Measurements from ENCODE around the gene NR6A1. TPM values are rescaled to one million over a fixed set of nuclear protein-coding genes. Genes with fewer than 3 reads are reported as not detected.

NR6A1 gene
- total RNA-seq, 1 experiment from 2014 or later: 164 TPM

GRCh38 chr9:124698265-124698664, 72.8 kb downstream of the NR6A1 start:
- no peak overlapping the region for H3K27ac Mint-ChIP-seq
- no peaks in the 10 kb centered on the region for H3K27me3 Mint-ChIP-seq (ENCODE audit: low read depth)
- peaks cover 5% of the 10 kb centered on the region for H3K9me3 Mint-ChIP-seq
- H3K4me3 Mint-ChIP-seq: no peak overlapping the region
- ATAC-seq (no peak; the same call in 1 of the 2 replicates), DNase-seq (ENCODE audit: low spot score) (no peak)
- POLR2A ChIA-PET: interaction anchor here (0.5 kb wide), 1 partner anchor 8 kb away, joined by 3 read pairs; no protein-coding TSS in a partner anchor
- peaks cover 8% of the 10 kb centered on the region for H3K36me3 Mint-ChIP-seq
- TF ChIP-seq, protein P1, sequence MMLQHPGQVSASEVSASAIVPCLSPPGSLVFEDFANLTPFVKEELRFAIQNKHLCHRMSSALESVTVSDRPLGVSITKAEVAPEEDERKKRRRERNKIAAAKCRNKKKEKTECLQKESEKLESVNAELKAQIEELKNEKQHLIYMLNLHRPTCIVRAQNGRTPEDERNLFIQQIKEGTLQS (CRISPR knock-in tag; conservative IDR thresholded peaks at IDR 0.05): no peak
- TF ChIP-seq ZNF138 (CRISPR knock-in tag; conservative IDR thresholded peaks at IDR 0.05): no peak
- TF ChIP-seq SMAD4 (CRISPR knock-in tag; IDR thresholded peaks at IDR 0.05): no peak
- no peak for TF ChIP-seq TCF7 (CRISPR knock-in tag; IDR thresholded peaks at IDR 0.05; ENCODE audit: low read depth)
- H3K4me1 Mint-ChIP-seq: peaks cover 60% of the 10 kb centered on the region
- CTCF ChIA-PET: no interaction called here

GRCh38 chr9:124697326-124698200, 73.5 kb downstream of the NR6A1 start:
- H3K4me3 Mint-ChIP-seq: no peak overlapping the region
- peaks cover 62% of the 10 kb centered on the region for H3K4me1 Mint-ChIP-seq
- TF ChIP-seq ATF1 (CRISPR knock-in tag; IDR thresholded peaks at IDR 0.05) (no peak), TEAD4 (CRISPR knock-in tag; IDR thresholded peaks at IDR 0.05) (no peak), ZNF263 (CRISPR knock-in tag; IDR thresholded peaks at IDR 0.05; ENCODE audit: low read depth) (no peak), GTF2I (CRISPR knock-in tag; conservative IDR thresholded peaks at IDR 0.05) (no peak), ATF6 (CRISPR knock-in tag; IDR thresholded peaks at IDR 0.05) (no peak), ZNF219 (CRISPR knock-in tag; IDR thresholded peaks at IDR 0.05; ENCODE audit: borderline replicate concordance) (no peak), EMX1 (CRISPR knock-in tag; IDR thresholded peaks at IDR 0.05) (no peak), ETV6 (CRISPR knock-in tag; IDR thresholded peaks at IDR 0.05) (no peak), AFF4 (CRISPR knock-in tag; IDR thresholded peaks at IDR 0.05; ENCODE audit: borderline replicate concordance) (no peak), CREB1 (CRISPR knock-in tag; IDR thresholded peaks at IDR 0.05) (no peak), NFATC4 (CRISPR knock-in tag; IDR thresholded peaks at IDR 0.05) (no peak), PRRX2 (CRISPR knock-in tag; IDR thresholded peaks at IDR 0.05) (no peak), TP53 (CRISPR knock-in tag; IDR thresholded peaks at IDR 0.05) (no peak)
- TF ChIP-seq, protein P2, sequence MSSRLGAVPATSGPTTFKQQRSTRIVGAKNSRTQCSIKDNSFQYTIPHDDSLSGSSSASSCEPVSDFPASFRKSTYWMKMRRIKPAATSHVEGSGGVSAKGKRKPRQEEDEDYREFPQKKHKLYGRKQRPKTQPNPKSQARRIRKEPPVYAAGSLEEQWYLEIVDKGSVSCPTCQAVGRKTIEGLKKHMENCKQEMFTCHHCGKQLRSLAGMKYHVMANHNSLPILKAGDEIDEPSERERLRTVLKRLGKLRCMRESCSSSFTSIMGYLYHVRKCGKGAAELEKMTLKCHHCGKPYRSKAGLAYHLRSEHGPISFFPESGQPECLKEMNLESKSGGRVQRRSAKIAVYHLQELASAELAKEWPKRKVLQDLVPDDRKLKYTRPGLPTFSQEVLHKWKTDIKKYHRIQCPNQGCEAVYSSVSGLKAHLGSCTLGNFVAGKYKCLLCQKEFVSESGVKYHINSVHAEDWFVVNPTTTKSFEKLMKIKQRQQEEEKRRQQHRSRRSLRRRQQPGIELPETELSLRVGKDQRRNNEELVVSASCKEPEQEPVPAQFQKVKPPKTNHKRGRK (CRISPR knock-in tag; IDR thresholded peaks at IDR 0.05; ENCODE audit: borderline replicate concordance): no peak
- TF ChIP-seq, protein P3, sequence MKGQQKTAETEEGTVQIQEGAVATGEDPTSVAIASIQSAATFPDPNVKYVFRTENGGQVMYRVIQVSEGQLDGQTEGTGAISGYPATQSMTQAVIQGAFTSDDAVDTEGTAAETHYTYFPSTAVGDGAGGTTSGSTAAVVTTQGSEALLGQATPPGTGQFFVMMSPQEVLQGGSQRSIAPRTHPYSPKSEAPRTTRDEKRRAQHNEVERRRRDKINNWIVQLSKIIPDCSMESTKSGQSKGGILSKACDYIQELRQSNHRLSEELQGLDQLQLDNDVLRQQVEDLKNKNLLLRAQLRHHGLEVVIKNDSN (CRISPR knock-in tag; IDR thresholded peaks at IDR 0.05): no peak
- TF ChIP-seq, protein P4, sequence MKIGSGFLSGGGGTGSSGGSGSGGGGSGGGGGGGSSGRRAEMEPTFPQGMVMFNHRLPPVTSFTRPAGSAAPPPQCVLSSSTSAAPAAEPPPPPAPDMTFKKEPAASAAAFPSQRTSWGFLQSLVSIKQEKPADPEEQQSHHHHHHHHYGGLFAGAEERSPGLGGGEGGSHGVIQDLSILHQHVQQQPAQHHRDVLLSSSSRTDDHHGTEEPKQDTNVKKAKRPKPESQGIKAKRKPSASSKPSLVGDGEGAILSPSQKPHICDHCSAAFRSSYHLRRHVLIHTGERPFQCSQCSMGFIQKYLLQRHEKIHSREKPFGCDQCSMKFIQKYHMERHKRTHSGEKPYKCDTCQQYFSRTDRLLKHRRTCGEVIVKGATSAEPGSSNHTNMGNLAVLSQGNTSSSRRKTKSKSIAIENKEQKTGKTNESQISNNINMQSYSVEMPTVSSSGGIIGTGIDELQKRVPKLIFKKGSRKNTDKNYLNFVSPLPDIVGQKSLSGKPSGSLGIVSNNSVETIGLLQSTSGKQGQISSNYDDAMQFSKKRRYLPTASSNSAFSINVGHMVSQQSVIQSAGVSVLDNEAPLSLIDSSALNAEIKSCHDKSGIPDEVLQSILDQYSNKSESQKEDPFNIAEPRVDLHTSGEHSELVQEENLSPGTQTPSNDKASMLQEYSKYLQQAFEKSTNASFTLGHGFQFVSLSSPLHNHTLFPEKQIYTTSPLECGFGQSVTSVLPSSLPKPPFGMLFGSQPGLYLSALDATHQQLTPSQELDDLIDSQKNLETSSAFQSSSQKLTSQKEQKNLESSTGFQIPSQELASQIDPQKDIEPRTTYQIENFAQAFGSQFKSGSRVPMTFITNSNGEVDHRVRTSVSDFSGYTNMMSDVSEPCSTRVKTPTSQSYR (CRISPR knock-in tag; IDR thresholded peaks at IDR 0.05): no peak

More at GRCh38 chr9:124697326-124698200, 73.5 kb downstream of the NR6A1 start:
- Mint-ChIP-seq H3K9me3 (peaks cover 3% of the 10 kb centered on the region; the same call in 1 of the 2 replicates), H3K36me3 (peaks cover 5% of the 10 kb centered on the region), H3K27ac (peak overlapping the region; percentile 51), H3K27me3 (ENCODE audit: low read depth) (no peaks in the 10 kb centered on the region)
- CTCF ChIA-PET: interaction anchor here (1.0 kb wide), 1 partner anchor 80 kb away, joined by 4 read pairs; no protein-coding TSS in a partner anchor
- ATAC-seq (no peak), DNase-seq (ENCODE audit: low spot score) (no peak)
- POLR2A ChIA-PET: interaction anchor here (0.5 kb wide), 1 partner anchor 9 kb away, joined by 3 read pairs; no protein-coding TSS in a partner anchor

Data from WTC11 (cell line).